Calu3 (cell line): ENCODE measurements around the gene CABLES2. TPM values are rescaled to one million over a fixed set of nuclear protein-coding genes. Genes with fewer than 3 reads are reported as not detected.

Experiments used
- BruUV-seq: library from RNA; stranded (reverse); fragments of 400-500 nt; replicated peaks from 2 replicates; lab custom pipeline; 2021; lab: Mats Ljungman, UMichigan
- CTCF ChIA-PET: fragments of 300-600 bp; sonication (Branson Sonifier 250); formaldehyde crosslinking; loops from one replicate; lab custom pipeline; 2022; ENCODE audit warnings: antibody characterized with exemption; lab: Charles Lee
- DNase-seq: peaks from one replicate; pipeline ENCODE4 v3.0.0; 2022
- H3K27ac Mint-ChIP-seq: one replicate; pipeline ENCODE4 v1.8.0; 2022; ENCODE audit warnings: mixed read lengths; ENCODE audit not compliant: unreplicated experiment
- H3K27me3 Mint-ChIP-seq: one replicate; pipeline ENCODE4 v1.8.0; 2022; ENCODE audit warnings: mixed read lengths; ENCODE audit not compliant: unreplicated experiment
- H3K36me3 Mint-ChIP-seq: one replicate; pipeline ENCODE4 v1.8.0; 2022; ENCODE audit warnings: mild to moderate bottlenecking, moderate library complexity, mixed read lengths; ENCODE audit not compliant: insufficient read depth, unreplicated experiment
- H3K4me1 Mint-ChIP-seq: one replicate; pipeline ENCODE4 v1.8.0; 2022; ENCODE audit warnings: mild to moderate bottlenecking, low read depth, mixed read lengths; ENCODE audit not compliant: unreplicated experiment
- H3K4me3 Mint-ChIP-seq: one replicate; pipeline ENCODE4 v1.8.0; 2022; ENCODE audit warnings: mild to moderate bottlenecking, low read depth, moderate library complexity, mixed read lengths; ENCODE audit not compliant: unreplicated experiment
- H3K9me3 Mint-ChIP-seq: one replicate; pipeline ENCODE4 v1.8.0; 2022; ENCODE audit warnings: low read depth, mixed read lengths; ENCODE audit not compliant: unreplicated experiment
- CTCF ChIP-seq: fragments of 200-600 bp; IDR thresholded peaks from one replicate; pipeline ENCODE4 v1.8.0; 2022; ENCODE audit warnings: antibody characterized with exemption; ENCODE audit not compliant: unreplicated experiment
- intact Hi-C: fragments of 100-400 bp; cut with micrococcal nuclease; formaldehyde crosslinking; loops from one replicate; pipeline ENCODE4 v1.10.0; 2022; ENCODE audit not compliant: unreplicated experiment
- total RNA-seq: library from RNA; stranded (reverse); gene quantifications from 2 replicates; pipeline ENCODE4 v1.2.3, GENCODE V29; 2022

CABLES2 gene
- total RNA-seq, 1 experiment from 2014 or later = 13.6 TPM

GRCh38 chr20:62403331-62403730, 3.8 kb downstream of the CABLES2 start:
- peaks cover 13% of the 10 kb centered on the region for H3K4me1 Mint-ChIP-seq
- no peak overlapping the region for H3K4me3 Mint-ChIP-seq
- no peaks in the 10 kb centered on the region for H3K9me3 Mint-ChIP-seq
- no peak overlapping the region for H3K27ac Mint-ChIP-seq
- BruUV-seq = no TSS peak
- CTCF ChIA-PET = interaction anchor here (0.5 kb wide), 1 partner anchor 17 kb away, joined by 4 read pairs; the partner anchor contains the start of gene RPS21
- DNase-seq = no peak
- intact Hi-C loops = no loop called here
- H3K36me3 Mint-ChIP-seq = peaks cover 35% of the 10 kb centered on the region
- TF ChIP-seq CTCF = no peak
- H3K27me3 Mint-ChIP-seq = no peaks in the 10 kb centered on the region

- Mint-ChIP-seq H3K27me3 (no peaks in the 10 kb centered on the region), H3K4me1 (peaks cover 13% of the 10 kb centered on the region), H3K36me3 (peaks cover 42% of the 10 kb centered on the region), H3K9me3 (peaks cover 4% of the 10 kb centered on the region), H3K4me3 (no peak overlapping the region), H3K27ac (no peak overlapping the region)
- BruUV-seq = no TSS peak
- no peak for TF ChIP-seq CTCF
- DNase-seq = no peak
- intact Hi-C loops = no loop called here
- CTCF ChIA-PET = interaction anchor here (0.5 kb wide), 1 partner anchor 16 kb away, joined by 4 read pairs; the partner anchor contains the start of gene RPS21
These were observed 4.5 kb downstream of the CABLES2 start for GRCh38 chr20:62402456-62403150.

- peaks cover 12% of the 10 kb centered on the region for H3K4me1 Mint-ChIP-seq
- CTCF ChIA-PET = no interaction called here
- intact Hi-C loops = no loop called here
- H3K9me3 Mint-ChIP-seq = peaks cover 4% of the 10 kb centered on the region
- no peaks in the 10 kb centered on the region for H3K27me3 Mint-ChIP-seq
- TF ChIP-seq CTCF = no peak
- H3K27ac Mint-ChIP-seq = no peak overlapping the region
- BruUV-seq = no TSS peak
- peaks cover 35% of the 10 kb centered on the region for H3K36me3 Mint-ChIP-seq
- H3K4me3 Mint-ChIP-seq = no peak overlapping the region
- DNase-seq = no peak
These were observed 5.7 kb downstream of the CABLES2 start for GRCh38 chr20:62401331-62401779.

GRCh38 chr20:62400541-62400940, 6.5 kb downstream of the CABLES2 start:
- no peaks in the 10 kb centered on the region for H3K27me3 Mint-ChIP-seq
- peaks cover 4% of the 10 kb centered on the region for H3K4me1 Mint-ChIP-seq
- intact Hi-C loops = no loop called here
- no peak for DNase-seq
- TF ChIP-seq CTCF = no peak
- CTCF ChIA-PET = interaction anchor here (1.3 kb wide), 1 partner anchor 9 kb away, joined by 8 read pairs; no protein-coding TSS in a partner anchor
- no peak overlapping the region for H3K27ac Mint-ChIP-seq
- H3K9me3 Mint-ChIP-seq = peaks cover 4% of the 10 kb centered on the region
- no peak overlapping the region for H3K4me3 Mint-ChIP-seq
- peaks cover 29% of the 10 kb centered on the region for H3K36me3 Mint-ChIP-seq
- no TSS peak for BruUV-seq
